DMS153 treated with DMSO at 0.1 percent for 48 hours (cell line): ENCODE measurements around the gene TRIP10.

ENCODE experiments used
- DNase-seq: peaks from one replicate; lab custom pipeline; 2025; ENCODE audit not compliant: unreplicated experiment; lab: John Stamatoyannopoulos, UW

TRIP10 gene

GRCh38 chr19:6725513-6726231, 13.8 kb upstream of the TRIP10 start:
- no peak for DNase-seq

GRCh38 chr19:6728346-6728745, 11.1 kb upstream of the TRIP10 start:
- no peak for DNase-seq

- DNase-seq, result no peak
These were observed 9.8 kb upstream of the TRIP10 start for GRCh38 chr19:6729573-6730152.

- peak; percentile 11 for DNase-seq
These were observed 9.2 kb upstream of the TRIP10 start for GRCh38 chr19:6730153-6730804.

- no peak for DNase-seq
These were observed 8.4 kb upstream of the TRIP10 start for GRCh38 chr19:6730941-6731670.

GRCh38 chr19:6731822-6732221, 7.7 kb upstream of the TRIP10 start:
- no peak for DNase-seq

- DNase-seq, result no peak
These were observed 6.6 kb upstream of the TRIP10 start for GRCh38 chr19:6732803-6733337.

- DNase-seq, result no peak
These were observed 6.0 kb upstream of the TRIP10 start for GRCh38 chr19:6733338-6734095.

GRCh38 chr19:6734096-6734696, 5.3 kb upstream of the TRIP10 start:
- no peak for DNase-seq

GRCh38 chr19:6735181-6735911, 4.1 kb upstream of the TRIP10 start:
- no peak for DNase-seq

GRCh38 chr19:6736169-6736916, 3.1 kb upstream of the TRIP10 start:
- DNase-seq, result peak; percentile 6

- DNase-seq, result no peak
These were observed 2.6 kb upstream of the TRIP10 start for GRCh38 chr19:6736917-6737283.

GRCh38 chr19:6737284-6737872, 2.1 kb upstream of the TRIP10 start, which contains the start of gene GPR108:
GPR108 (minus strand) TSS chr19:6737580; CDS start chr19:6737576, 4 bp downstream.
- DNase-seq, result peak; percentile 99

- peak; percentile 88 for DNase-seq
These were observed 1.4 kb upstream of the TRIP10 start for GRCh38 chr19:6737873-6738786.

GRCh38 chr19:6738787-6739389, 592 bp upstream of the TRIP10 start:
- DNase-seq, result peak; percentile 68

GRCh38 chr19:6739883-6740588, 556 bp downstream of the TRIP10 start:
- DNase-seq, result no peak
